Gastrocnemius medialis (tissue), 4 donors: Measurements from ENCODE around the gene LRRC4C. TPM values are rescaled to one million over a fixed set of nuclear protein-coding genes. Genes with fewer than 3 reads are reported as not detected.
A peak's percentile ranks its signal among the peaks of the same experiment; 100 is the strongest.

Source experiments
- ATAC-seq, 2 donors: fragments of 150-250 bp; one replicate each; pipeline ENCODE4 v1.9.1; 2016
- DNase-seq, 2 donors: peaks; one replicate each; pipeline ENCODE4 v3.0.0-alpha.2; 2019
- H3K27ac ChIP-seq, 4 donors: fragments of 200-600 bp; sonication (generic); 1 replicate in 1 of 4; 2 replicates in 3 of 4; pipeline ENCODE4 v1.5.1; 2016 to 2018; ENCODE audit warnings: mild to moderate bottlenecking in 2 of 4, moderate library complexity in 1 of 4
- H3K27me3 ChIP-seq, 3 donors: fragments of 200-600 bp; sonication (generic) in 2 of 3; 1 replicate in 1 of 3; 2 replicates in 2 of 3; pipeline versions ENCODE4 v1.5.1 to v1.6.0; 2016 to 2019; ENCODE audit warnings: mild to moderate bottlenecking in 1 of 3, moderate library complexity in 1 of 3
- H3K36me3 ChIP-seq, 2 donors: fragments of 200-600 bp; sonication (generic) in 1 of 2; one replicate each; pipeline ENCODE4 v1.5.1; 2017 to 2018
- H3K4me1 ChIP-seq, 2 donors: fragments of 200-600 bp; sonication (generic) in 1 of 2; one replicate each; pipeline ENCODE4 v1.5.1; 2016 to 2017; ENCODE audit warnings: mild to moderate bottlenecking in 2 of 2
- H3K4me3 ChIP-seq, 4 donors: fragments of 200-600 bp; sonication (generic) in 3 of 4; 1 replicate in 1 of 4; 2 replicates in 3 of 4; pipeline ENCODE4 v1.5.1; 2016 to 2019; ENCODE audit warnings: mild to moderate bottlenecking in 2 of 4
- H3K9me3 ChIP-seq, 3 donors: fragments of 200-600 bp; sonication (generic) in 2 of 3; 1 replicate in 1 of 3; 2 replicates in 2 of 3; pipeline ENCODE4 v1.5.1; 2016 to 2019
- CTCF ChIP-seq, 5 experiments: fragments of 450-650 bp in 3 of 5; fragments of 200-600 bp in 2 of 5; sonication (generic) in 2 of 5; IDR thresholded peaks in 4 of 5; conservative IDR thresholded peaks in 1 of 5; 1 replicate in 4 of 5; 2 replicates in 1 of 5; pipeline ENCODE4 v1.5.1; 2016 to 2019; ENCODE audit warnings: antibody characterized with exemption in 5 of 5, mild to moderate bottlenecking in 3 of 5, moderate library complexity in 3 of 5
- POLR2A ChIP-seq, 2 donors: fragments of 450-650 bp; IDR thresholded peaks; one replicate each; pipeline ENCODE4 v1.6.1; 2017; ENCODE audit warnings: antibody characterized with exemption in 2 of 2, mild to moderate bottlenecking in 2 of 2, moderate library complexity in 2 of 2
- in situ Hi-C, 4 donors: fragments of 200-750 bp; cut with MboI; loops; one replicate each; pipeline versions ENCODE4 v1.15.0 to v1.8.0; 2017; ENCODE audit warnings: low sequenced_read_pairs in 4 of 4
- intact Hi-C: fragments of 100-400 bp; cut with DNase I; formaldehyde crosslinking; loops from one replicate; pipeline ENCODE4 v1.15.1; 2023; ENCODE audit warnings: low total_unique reads
- total RNA-seq, 4 donors: library from RNA; depleted of rRNA; stranded (reverse); fragments of >200 nt; gene quantifications; one replicate each; pipeline versions ENCODE4 v1.1.0 to v1.2.3, GENCODE V29; 2016

The LRRC4C gene
- total RNA-seq, 4 donors from 2014 or later, result 0.15 to 0.59 (median 0.24) TPM; not detected in 1

GRCh38 chr11:40280159-40281051, 1179.0 kb downstream of the LRRC4C start:
- H3K4me1 ChIP-seq, result no peaks in the 10 kb centered on the region
- H3K36me3 ChIP-seq, result no peaks in the 10 kb centered on the region
- no peaks in the 10 kb centered on the region for H3K27me3 ChIP-seq
- no peak overlapping the region for H3K4me3 ChIP-seq
- in situ Hi-C loops, result no loop called here
- DNase-seq (peak; percentile 16 to 28), ATAC-seq (no peak)
- intact Hi-C loops, result no loop called here
- TF ChIP-seq CTCF (IDR thresholded peaks at IDR 0.05 in 4 of 5, conservative IDR thresholded peaks at IDR 0.05 in 1 of 5) (no peak), POLR2A (IDR thresholded peaks at IDR 0.05) (no peak)
- no peaks in the 10 kb centered on the region for H3K9me3 ChIP-seq
- no peak overlapping the region for H3K27ac ChIP-seq

- intact Hi-C loops (no loop called here), in situ Hi-C loops (no loop called here)
- TF ChIP-seq POLR2A (IDR thresholded peaks at IDR 0.05) (no peak), CTCF (IDR thresholded peaks at IDR 0.05 in 4 of 5, conservative IDR thresholded peaks at IDR 0.05 in 1 of 5) (no peak)
- Histone ChIP-seq H3K36me3 (no peaks in the 10 kb centered on the region), H3K27me3 (no peaks in the 10 kb centered on the region), H3K4me1 (no peaks in the 10 kb centered on the region), H3K9me3 (no peaks in the 10 kb centered on the region), H3K27ac (no peak overlapping the region), H3K4me3 (no peak overlapping the region)
- ATAC-seq (no peak), DNase-seq (no peak)
These were observed 1182.5 kb downstream of the LRRC4C start for GRCh38 chr11:40276960-40277359.

- no peaks in the 10 kb centered on the region for H3K9me3 ChIP-seq
- intact Hi-C loops, result no loop called here
- no peak overlapping the region for H3K4me3 ChIP-seq
- no peak overlapping the region for H3K27ac ChIP-seq
- H3K4me1 ChIP-seq, result no peaks in the 10 kb centered on the region
- ATAC-seq (no peak), DNase-seq (no peak)
- no peaks in the 10 kb centered on the region for H3K36me3 ChIP-seq
- no peaks in the 10 kb centered on the region for H3K27me3 ChIP-seq
- in situ Hi-C loops, result no loop called here
- no peak for TF ChIP-seq POLR2A (IDR thresholded peaks at IDR 0.05)
- no peak for TF ChIP-seq CTCF (IDR thresholded peaks at IDR 0.05 in 4 of 5, conservative IDR thresholded peaks at IDR 0.05 in 1 of 5)
These were observed 1185.4 kb downstream of the LRRC4C start for GRCh38 chr11:40274017-40274416.

- no peaks in the 10 kb centered on the region for H3K9me3 ChIP-seq
- no peaks in the 10 kb centered on the region for H3K36me3 ChIP-seq
- ATAC-seq (no peak), DNase-seq (no peak)
- H3K4me1 ChIP-seq, result no peaks in the 10 kb centered on the region
- H3K27me3 ChIP-seq, result no peaks in the 10 kb centered on the region
- no peak overlapping the region for H3K27ac ChIP-seq
- H3K4me3 ChIP-seq, result no peak overlapping the region
- TF ChIP-seq POLR2A (IDR thresholded peaks at IDR 0.05) (no peak), CTCF (IDR thresholded peaks at IDR 0.05 in 4 of 5, conservative IDR thresholded peaks at IDR 0.05 in 1 of 5) (no peak)
- intact Hi-C loops (no loop called here), in situ Hi-C loops (no loop called here)
These were observed 1186.2 kb downstream of the LRRC4C start for GRCh38 chr11:40273192-40273732.
